Smooth muscle cell (in vitro differentiated cells): ENCODE results near the gene ABCG8. TPM values are rescaled to one million over a fixed set of nuclear protein-coding genes. Genes with fewer than 3 reads are reported as not detected.

Source experiments
- DNase-seq: peaks from one replicate; lab custom pipeline; 2025; ENCODE audit not compliant: unreplicated experiment; lab: John Stamatoyannopoulos, UW
- H2AFZ ChIP-seq: fragments of 200-600 bp; sonication (generic); 2 replicates; pipeline ENCODE4 v1.6.0; 2016; ENCODE audit warnings: antibody characterized with exemption, low read depth, mild to moderate bottlenecking
- H3F3A ChIP-seq: fragments of 200-600 bp; sonication (generic); 2 replicates; pipeline ENCODE4 v1.6.0; 2017; ENCODE audit warnings: antibody characterized with exemption, low read depth
- H3K27ac ChIP-seq: fragments of 200-600 bp; sonication (generic); 2 replicates; pipeline ENCODE4 v1.5.1; 2016; ENCODE audit warnings: low read depth, mild to moderate bottlenecking
- H3K27me3 ChIP-seq: fragments of 200-600 bp; sonication (generic); 2 replicates; pipeline ENCODE4 v1.6.1; 2016; ENCODE audit warnings: low read depth, mild to moderate bottlenecking
- H3K36me3 ChIP-seq: fragments of 200-600 bp; sonication (generic); 2 replicates; pipeline ENCODE4 v1.5.1; 2016; ENCODE audit warnings: low read depth
- H3K4me1 ChIP-seq: fragments of 200-600 bp; sonication (generic); 2 replicates; pipeline ENCODE4 v1.5.1; 2016; ENCODE audit warnings: low read depth
- H3K4me2 ChIP-seq: fragments of 200-600 bp; sonication (generic); 2 replicates; pipeline ENCODE4 v1.6.0; 2016; ENCODE audit warnings: mild to moderate bottlenecking
- H3K4me3 ChIP-seq: fragments of 200-600 bp; sonication (generic); 2 replicates; pipeline ENCODE4 v1.5.1; 2016; ENCODE audit warnings: mild to moderate bottlenecking
- H3K79me2 ChIP-seq: fragments of 200-600 bp; sonication (generic); 2 replicates; pipeline ENCODE4 v1.6.0; 2016; ENCODE audit warnings: low read depth, mild to moderate bottlenecking
- H3K9ac ChIP-seq: fragments of 200-600 bp; sonication (generic); 2 replicates; pipeline ENCODE4 v1.6.0; 2016; ENCODE audit warnings: low read depth
- H3K9me3 ChIP-seq: fragments of 200-600 bp; sonication (generic); replicated peaks from 2 replicates; pipeline ENCODE4 v1.5.1; 2016; ENCODE audit warnings: low read depth
- H4K20me1 ChIP-seq: fragments of 200-600 bp; sonication (generic); 2 replicates; pipeline ENCODE4 v1.6.0; 2016; ENCODE audit warnings: low read depth
- WGBS: methylation state at CpG from one replicate; pipeline ENCODE4 v1.1.7; 2016; ENCODE audit warnings: low lambda C conversion rate; 5-methylcytosine and 5-hydroxymethylcytosine counted together
- polyA plus RNA-seq: library from polyadenylated mRNA; unstranded; fragments of >200 nt; fragmentation: Nextera tagmentation; extraction: Ambion mirVana; gene quantifications from 2 replicates; pipeline ENCODE4 v1.2.1, GENCODE V29; 2016
- total RNA-seq: library from RNA; depleted of rRNA; stranded (reverse); fragments of >200 nt; gene quantifications from 2 replicates; pipeline ENCODE4 v1.2.3, GENCODE V29; 2014
- TF ChIP-seq, protein P1 (sequence below): fragments of 200-600 bp; sonication (generic); IDR thresholded peaks from 2 replicates; pipeline ENCODE4 v1.5.1; 2017; ENCODE audit warnings: borderline replicate concordance, mild to moderate bottlenecking, antibody characterized with exemption; ENCODE audit not compliant: insufficient read depth, poor library complexity, severe bottlenecking

Gene ABCG8
- total and polyA plus RNA-seq, 2 experiments from 2014 or later: not detected

- Histone ChIP-seq H3K9ac (no peak overlapping the region), H3F3A (no peaks in the 10 kb centered on the region), H3K4me1 (no peaks in the 10 kb centered on the region), H3K9me3 (no peaks in the 10 kb centered on the region), H3K79me2 (peaks cover 3% of the 10 kb centered on the region), H2AFZ (no peak overlapping the region), H3K36me3 (peaks cover 44% of the 10 kb centered on the region), H3K27me3 (no peaks in the 10 kb centered on the region), H3K27ac (no peak overlapping the region), H3K4me2 (no peak overlapping the region), H3K4me3 (no peak overlapping the region), H4K20me1 (no peaks in the 10 kb centered on the region)
- no peak for DNase-seq
- TF ChIP-seq, protein P1, sequence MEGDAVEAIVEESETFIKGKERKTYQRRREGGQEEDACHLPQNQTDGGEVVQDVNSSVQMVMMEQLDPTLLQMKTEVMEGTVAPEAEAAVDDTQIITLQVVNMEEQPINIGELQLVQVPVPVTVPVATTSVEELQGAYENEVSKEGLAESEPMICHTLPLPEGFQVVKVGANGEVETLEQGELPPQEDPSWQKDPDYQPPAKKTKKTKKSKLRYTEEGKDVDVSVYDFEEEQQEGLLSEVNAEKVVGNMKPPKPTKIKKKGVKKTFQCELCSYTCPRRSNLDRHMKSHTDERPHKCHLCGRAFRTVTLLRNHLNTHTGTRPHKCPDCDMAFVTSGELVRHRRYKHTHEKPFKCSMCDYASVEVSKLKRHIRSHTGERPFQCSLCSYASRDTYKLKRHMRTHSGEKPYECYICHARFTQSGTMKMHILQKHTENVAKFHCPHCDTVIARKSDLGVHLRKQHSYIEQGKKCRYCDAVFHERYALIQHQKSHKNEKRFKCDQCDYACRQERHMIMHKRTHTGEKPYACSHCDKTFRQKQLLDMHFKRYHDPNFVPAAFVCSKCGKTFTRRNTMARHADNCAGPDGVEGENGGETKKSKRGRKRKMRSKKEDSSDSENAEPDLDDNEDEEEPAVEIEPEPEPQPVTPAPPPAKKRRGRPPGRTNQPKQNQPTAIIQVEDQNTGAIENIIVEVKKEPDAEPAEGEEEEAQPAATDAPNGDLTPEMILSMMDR: no peak
- WGBS: 96% methylated on average over 6 of the region's 6 CpGs
Observed at GRCh38 chr2:43897492-43897891, 58.7 kb downstream of the ABCG8 start.

DNA sequence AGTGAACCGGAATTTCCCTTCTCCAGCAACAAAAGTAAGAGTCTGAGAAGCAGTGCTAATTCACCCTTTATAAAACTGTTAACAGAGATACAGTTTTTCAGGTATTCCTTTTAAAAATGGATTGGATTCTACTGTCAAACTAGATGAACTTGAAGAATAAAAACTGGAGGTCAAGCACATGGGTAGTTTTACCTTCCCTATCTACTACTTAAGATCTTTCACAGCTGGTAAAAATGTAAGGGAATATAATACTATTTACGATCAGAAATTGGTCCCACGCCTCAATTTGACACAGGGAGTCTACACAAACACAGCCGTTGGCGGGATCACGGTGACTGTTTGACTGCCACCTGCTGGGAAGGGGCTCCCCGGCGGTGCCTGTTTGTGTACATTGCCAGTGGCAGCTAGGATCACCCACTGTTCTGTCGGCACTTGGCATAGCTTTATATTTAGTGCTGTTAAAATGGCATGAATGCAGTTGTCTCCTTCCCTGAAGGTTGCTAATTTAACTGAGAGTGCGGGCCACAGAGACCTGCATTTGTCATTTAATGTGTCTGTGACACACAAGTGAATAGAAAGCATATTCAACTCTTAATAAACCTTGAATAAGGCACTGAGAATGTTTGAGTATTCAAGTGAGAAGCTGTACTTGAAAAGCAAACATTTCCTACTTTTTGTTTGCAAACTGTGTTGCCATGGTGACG lies 59.5 kb downstream of the ABCG8 start:
- DNase-seq: no peak
- H3K36me3 ChIP-seq: peaks cover 38% of the 10 kb centered on the region

GRCh38 chr2:43898838-43899346 lies 60.1 kb downstream of the ABCG8 start:
- Histone ChIP-seq H3K4me2 (no peak overlapping the region), H3K27me3 (no peaks in the 10 kb centered on the region), H3K9me3 (no peaks in the 10 kb centered on the region), H3K4me1 (no peaks in the 10 kb centered on the region), H3K27ac (no peak overlapping the region), H3K36me3 (peaks cover 36% of the 10 kb centered on the region), H3K4me3 (no peak overlapping the region), H2AFZ (no peak overlapping the region), H4K20me1 (no peaks in the 10 kb centered on the region), H3K79me2 (peaks cover 3% of the 10 kb centered on the region), H3K9ac (no peak overlapping the region), H3F3A (no peaks in the 10 kb centered on the region)
- DNase-seq: no peak
- TF ChIP-seq, protein P1: no peak
- whole genome bisulfite sequencing: 98% methylated on average over 11 of the region's 11 CpGs

More for the DNA sequence above, 59.5 kb downstream of the ABCG8 start:
- no peaks in the 10 kb centered on the region for H3K9me3 ChIP-seq
- 92% methylated on average over 11 of the region's 11 CpGs for WGBS
- TF ChIP-seq, protein P1: no peak
- no peak overlapping the region for H3K9ac ChIP-seq
- H3K79me2 ChIP-seq: peaks cover 3% of the 10 kb centered on the region
- H3K4me1 ChIP-seq: no peaks in the 10 kb centered on the region
- H4K20me1 ChIP-seq: no peaks in the 10 kb centered on the region
- no peaks in the 10 kb centered on the region for H3K27me3 ChIP-seq
- no peak overlapping the region for H3K4me2 ChIP-seq
- no peak overlapping the region for H2AFZ ChIP-seq
- no peaks in the 10 kb centered on the region for H3F3A ChIP-seq
- no peak overlapping the region for H3K27ac ChIP-seq
- no peak overlapping the region for H3K4me3 ChIP-seq

GRCh38 chr2:43899589-43899988 lies 60.8 kb downstream of the ABCG8 start:
- no peak overlapping the region for H2AFZ ChIP-seq
- H3K4me2 ChIP-seq: no peak overlapping the region
- H3K36me3 ChIP-seq: peaks cover 34% of the 10 kb centered on the region
- H4K20me1 ChIP-seq: no peaks in the 10 kb centered on the region
- no peaks in the 10 kb centered on the region for H3K27me3 ChIP-seq
- H3K4me1 ChIP-seq: no peaks in the 10 kb centered on the region
- TF ChIP-seq, protein P1: no peak
- no peaks in the 10 kb centered on the region for H3K9me3 ChIP-seq
- no peak overlapping the region for H3K9ac ChIP-seq
- H3K27ac ChIP-seq: no peak overlapping the region
- H3K79me2 ChIP-seq: peaks cover 3% of the 10 kb centered on the region
- no peak for DNase-seq
- no peak overlapping the region for H3K4me3 ChIP-seq
- no peaks in the 10 kb centered on the region for H3F3A ChIP-seq
- 91% methylated on average over 2 of the region's 2 CpGs for WGBS
